GM18526 (cell line): ENCODE measurements around the gene ADSS2.
A peak's percentile ranks its signal among the peaks of the same experiment; 100 is the strongest.

ENCODE experiments used
- POLR2A ChIP-seq: IDR thresholded peaks from 3 replicates; pipeline ENCODE4 v1.6.1; 2011; ENCODE audit not compliant: insufficient read length; ENCODE audit errors: extremely low read depth

ADSS2 gene

GRCh38 chr1:244451539-244451950 is at the start of gene ADSS2:
Gene ADSS2, minus strand, starts transcription at chr1:244451909. Its CDS starts 92 bp downstream, at chr1:244451817.
- peak; percentile 94 for TF ChIP-seq POLR2A

DNA sequence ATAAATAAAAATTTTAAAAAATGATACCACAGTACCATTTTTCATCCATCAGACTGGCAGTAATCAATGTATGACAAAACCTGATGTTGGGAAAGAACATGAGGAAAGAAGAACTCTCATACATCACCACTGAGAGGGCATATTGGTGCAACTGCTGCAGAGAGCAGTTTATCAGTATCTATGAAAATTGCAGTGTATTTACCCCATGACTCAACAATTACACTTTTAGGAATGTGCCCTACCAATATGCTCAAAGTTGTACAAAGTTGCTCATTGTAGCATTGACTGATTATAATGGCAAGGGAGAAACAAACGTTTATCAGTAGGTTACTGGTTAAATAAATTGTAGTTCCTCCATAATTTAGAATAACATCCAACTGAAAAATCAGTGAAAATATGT is 46.1 kb upstream of the ADSS2 start:
- TF ChIP-seq POLR2A: no peak

DNA sequence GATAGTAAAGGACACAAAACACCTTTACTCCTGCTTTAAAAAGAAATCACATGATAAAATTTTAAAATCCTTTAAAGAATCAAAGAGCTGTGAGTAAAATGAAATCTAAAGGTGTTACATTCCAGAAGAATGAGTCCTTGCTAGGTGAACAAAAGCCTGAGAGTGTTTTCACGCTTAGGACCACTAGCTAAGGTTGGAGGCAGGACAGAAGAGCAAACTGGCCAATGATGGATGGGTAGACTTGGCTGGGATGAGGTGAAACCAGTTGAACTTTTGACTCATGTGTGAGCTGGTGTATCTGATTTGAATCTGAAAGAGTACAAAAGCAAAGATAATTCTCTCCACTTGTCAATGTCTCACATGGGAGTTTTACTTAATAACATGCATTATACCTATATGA is 44.5 kb upstream of the ADSS2 start:
- no peak for TF ChIP-seq POLR2A

DNA sequence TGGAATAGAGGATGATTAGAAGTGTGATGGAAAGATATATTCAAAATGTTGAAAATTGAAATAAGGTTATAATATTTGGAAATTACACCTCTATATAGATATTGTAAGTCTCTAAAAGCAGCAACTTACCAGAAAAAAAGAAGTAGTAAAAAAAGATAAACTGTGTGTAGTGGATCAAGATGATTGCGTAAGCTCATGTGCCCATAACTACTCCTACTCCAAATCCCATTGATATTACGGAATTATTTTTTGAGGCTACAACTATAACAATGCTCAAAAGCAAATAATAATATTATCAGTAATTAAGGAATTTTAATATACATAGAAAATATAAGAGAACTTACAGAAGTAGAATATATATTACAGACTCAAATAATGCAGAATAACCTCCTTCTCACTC is 42.9 kb upstream of the ADSS2 start:
- no peak for TF ChIP-seq POLR2A

DNA sequence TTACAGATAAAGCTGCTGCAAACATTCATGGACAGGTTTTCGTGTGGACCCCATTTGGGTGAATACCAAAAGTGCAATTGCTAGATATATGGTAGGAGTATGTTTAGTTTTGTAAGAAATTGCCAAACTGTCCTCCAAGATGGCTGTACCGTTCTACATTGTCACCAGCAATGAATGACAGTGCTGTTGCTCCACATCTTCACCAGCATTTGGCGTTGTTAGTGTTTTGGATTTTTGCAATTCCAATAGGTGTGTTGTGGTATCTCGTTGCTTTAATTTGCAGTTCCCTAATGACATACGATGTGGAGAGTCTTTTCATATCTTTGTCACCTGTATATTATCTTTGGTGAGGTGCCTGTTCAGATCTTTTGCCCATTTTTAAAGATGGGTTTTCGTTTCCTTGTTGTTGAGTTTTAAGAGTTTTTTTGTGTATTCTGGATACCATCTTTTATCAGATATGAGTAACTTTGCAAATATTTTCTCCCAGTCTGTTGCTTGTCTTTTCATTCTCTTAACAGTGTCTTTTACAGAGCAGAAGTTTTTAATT is 21.4 kb upstream of the ADSS2 start:
- no peak for TF ChIP-seq POLR2A

GRCh38 chr1:244466724-244467123 is 15.0 kb upstream of the ADSS2 start:
- no peak for TF ChIP-seq POLR2A

DNA sequence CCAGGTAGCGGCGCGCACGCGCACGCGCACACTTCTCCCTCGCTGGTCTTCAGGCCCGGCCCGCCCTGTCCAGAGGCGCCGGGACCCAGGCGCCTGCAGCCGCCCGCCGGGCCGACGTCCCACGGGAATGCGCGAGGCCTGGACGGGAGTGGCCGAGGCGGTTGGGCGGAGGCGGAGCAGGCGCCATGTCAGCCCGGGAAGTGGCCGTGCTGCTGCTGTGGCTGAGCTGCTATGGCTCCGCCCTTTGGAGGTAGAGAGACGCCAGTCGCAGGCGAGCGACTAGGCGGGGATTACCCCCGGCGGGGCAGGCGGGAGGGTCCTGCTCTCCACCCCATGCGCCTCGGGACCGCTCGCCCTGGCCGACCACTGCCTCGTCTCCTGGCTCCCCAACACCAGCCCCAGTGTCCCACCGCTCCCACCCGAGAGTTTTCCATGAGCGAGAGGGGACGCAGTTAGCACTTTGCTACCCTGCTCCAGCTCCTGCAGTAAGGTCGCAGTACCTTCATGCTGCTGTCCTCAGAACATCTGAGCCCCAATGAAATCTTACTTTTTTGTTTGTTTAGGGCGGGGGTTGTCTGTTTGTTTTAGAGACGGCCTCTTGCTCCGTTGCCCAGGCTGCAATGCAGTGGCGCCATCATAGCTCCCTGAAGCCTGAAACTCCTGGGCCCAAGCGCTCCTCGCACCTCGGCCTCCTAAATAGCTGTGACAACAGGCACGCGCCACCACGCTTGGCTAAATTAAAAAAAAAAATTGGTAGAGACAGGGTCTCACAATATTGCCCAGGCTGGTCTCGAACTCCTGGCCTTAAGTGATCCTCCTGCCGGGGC is 9.7 kb upstream of the ADSS2 start, which contains the start of gene CATSPERE:
TSS of gene CATSPERE (plus strand) at position 29 of the 827 bp plus-strand sequence. CDS start at position 186, 157 bp downstream.
- TF ChIP-seq POLR2A: peak; percentile 78

DNA sequence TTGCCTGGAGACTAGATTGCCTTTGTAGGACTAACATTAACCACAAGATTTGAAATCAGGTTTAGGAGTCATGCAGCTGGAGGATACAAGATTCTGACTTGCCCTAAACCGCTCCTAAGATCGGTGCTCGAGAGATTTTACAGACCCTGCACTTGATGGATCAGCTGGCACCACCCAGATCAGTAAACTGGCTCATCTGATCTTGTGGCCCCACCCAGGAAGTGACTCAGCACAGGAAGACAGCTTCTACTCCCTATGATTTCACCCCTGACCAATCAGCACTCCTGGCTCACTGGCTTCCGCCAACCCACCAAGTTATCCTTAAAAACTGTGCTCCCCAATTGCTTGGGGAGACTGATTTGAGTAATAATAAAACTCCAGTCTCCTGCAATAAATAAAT is 8.5 kb upstream of the ADSS2 start:
- no peak for TF ChIP-seq POLR2A

GRCh38 chr1:244458781-244459180 is 7.1 kb upstream of the ADSS2 start:
- no peak for TF ChIP-seq POLR2A

GRCh38 chr1:244456586-244456985 is 4.9 kb upstream of the ADSS2 start:
- TF ChIP-seq POLR2A: no peak

GRCh38 chr1:244454412-244454811 is 2.7 kb upstream of the ADSS2 start:
- no peak for TF ChIP-seq POLR2A

- TF ChIP-seq POLR2A: no peak
Observed at GRCh38 chr1:244451951-244452795, 464 bp upstream of the ADSS2 start.

DNA sequence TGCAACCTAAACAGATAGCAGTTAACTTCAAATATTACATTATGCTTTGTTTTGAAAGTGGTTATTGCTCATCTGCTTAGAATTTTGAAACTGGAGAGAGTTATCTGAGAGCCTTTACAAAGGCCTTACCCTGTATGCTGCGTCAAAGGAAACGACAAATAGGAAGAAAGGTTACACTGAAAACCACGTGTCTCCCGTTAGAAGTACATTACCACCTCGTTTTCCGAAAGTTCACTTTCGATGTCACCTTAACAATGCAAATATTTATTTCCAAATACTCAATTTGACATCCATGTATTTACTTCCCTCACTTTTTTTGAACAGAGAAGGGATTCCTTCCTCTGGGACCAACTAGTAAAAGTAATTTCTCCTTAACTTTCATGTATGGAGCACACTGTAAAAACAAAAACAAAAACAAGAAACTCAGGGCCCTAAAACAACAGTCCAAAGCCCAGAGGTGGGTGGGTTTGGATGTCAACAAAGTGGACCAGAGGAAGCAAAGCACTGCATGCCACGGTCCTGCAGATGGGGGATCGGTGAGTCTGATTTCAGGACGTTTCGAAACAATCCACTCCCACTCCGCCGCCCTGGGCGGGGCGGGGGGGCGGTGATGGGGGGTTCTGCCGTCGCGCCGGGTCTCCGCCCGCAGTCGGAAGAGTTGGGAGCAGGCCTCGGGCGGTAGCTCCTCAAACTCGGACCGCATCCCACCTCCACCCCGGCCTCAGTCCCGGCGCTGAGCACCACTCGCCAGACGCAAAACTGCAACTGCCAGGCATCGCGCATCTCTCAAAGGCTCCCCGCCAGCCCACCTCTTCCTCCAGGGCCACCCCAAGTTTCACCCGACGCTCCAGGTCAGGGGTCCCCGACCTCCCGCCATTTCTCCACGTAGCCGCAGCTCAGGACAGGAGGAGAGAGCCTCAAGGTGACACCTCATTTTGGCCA is 841 bp downstream of the ADSS2 start:
- TF ChIP-seq POLR2A: peak; percentile 21

- no peak for TF ChIP-seq POLR2A
Observed at GRCh38 chr1:244449936-244450508, 1.7 kb downstream of the ADSS2 start.
